ENCODE data around the gene ZNF496. TPM values are rescaled to one million over a fixed set of nuclear protein-coding genes. Genes with fewer than 3 reads are reported as not detected.

ZNF496 gene
- total RNA-seq, 1 donor from 2014 or later, result 59.5 TPM

DNA sequence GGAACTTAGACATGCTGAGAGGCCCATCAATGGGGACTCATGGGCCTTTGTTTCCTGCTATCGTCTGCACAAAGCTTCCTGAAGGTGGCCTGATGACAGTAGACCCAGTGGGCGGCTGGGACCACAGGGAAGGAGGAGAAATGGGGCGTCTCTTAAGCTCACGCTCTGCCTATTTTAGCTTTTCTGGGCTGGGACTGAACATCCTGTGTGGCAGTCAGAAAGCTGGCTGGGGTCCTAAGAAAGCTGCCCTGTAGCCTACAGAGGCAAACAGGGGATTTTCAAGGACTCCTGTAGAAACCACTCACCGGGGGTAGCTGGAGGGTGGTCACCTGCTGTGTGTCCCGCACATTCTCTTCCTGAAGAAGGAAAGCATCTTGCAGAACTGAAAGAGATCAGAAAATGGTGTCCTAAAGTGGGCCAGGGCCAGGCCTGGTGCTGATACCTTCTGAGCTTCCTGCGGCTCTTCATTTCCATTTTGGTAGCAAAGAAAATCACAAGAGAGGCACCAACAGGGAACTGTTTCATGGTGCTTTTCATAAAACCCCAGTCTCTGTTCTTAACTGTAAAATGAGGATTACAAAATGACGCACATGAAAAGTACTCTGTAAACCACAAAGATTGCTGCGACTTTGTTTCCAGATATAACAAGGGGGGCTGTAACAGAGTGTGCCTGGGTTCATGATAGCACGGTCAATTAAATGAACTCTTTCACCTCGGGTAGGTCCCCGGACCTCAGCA, 8.6 kb downstream of the ZNF496 start:
- TF ChIP-seq, protein P1, sequence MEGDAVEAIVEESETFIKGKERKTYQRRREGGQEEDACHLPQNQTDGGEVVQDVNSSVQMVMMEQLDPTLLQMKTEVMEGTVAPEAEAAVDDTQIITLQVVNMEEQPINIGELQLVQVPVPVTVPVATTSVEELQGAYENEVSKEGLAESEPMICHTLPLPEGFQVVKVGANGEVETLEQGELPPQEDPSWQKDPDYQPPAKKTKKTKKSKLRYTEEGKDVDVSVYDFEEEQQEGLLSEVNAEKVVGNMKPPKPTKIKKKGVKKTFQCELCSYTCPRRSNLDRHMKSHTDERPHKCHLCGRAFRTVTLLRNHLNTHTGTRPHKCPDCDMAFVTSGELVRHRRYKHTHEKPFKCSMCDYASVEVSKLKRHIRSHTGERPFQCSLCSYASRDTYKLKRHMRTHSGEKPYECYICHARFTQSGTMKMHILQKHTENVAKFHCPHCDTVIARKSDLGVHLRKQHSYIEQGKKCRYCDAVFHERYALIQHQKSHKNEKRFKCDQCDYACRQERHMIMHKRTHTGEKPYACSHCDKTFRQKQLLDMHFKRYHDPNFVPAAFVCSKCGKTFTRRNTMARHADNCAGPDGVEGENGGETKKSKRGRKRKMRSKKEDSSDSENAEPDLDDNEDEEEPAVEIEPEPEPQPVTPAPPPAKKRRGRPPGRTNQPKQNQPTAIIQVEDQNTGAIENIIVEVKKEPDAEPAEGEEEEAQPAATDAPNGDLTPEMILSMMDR (IDR thresholded peaks at IDR 0.05; ENCODE audit: unreplicated experiment), result no peak
- Mint-ChIP-seq H3K9me3 (ENCODE audit: low read depth) (no peaks in the 10 kb centered on the region), H3K4me3 (ENCODE audit: low read depth) (no peak overlapping the region), H3K4me1 (ENCODE audit: low read depth) (peaks cover 11% of the 10 kb centered on the region), H3K27me3 (no peaks in the 10 kb centered on the region), H3K27ac (no peak overlapping the region), H3K36me3 (ENCODE audit: insufficient read depth) (peaks cover 29% of the 10 kb centered on the region)
- no peak for DNase-seq (ENCODE audit: low spot score, unreplicated experiment)

DNA sequence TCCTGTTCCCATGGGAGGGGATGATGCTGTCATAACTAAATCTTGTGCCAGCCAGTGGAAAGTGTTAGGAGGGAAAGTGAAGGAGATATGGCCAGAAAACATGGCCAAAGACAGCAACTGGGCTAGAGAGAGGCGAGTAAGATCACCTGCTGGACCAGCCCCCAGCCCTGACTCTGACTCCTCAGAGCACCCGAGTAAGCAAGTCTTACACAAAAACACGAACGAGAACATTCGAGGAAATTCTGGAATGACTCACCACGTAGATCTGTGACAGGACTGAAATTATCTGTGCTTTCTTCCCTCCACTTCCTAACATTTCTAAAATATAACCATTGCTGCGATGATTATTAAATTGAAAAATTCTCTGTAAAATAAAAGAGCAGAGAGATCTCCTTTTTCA, 9.2 kb downstream of the ZNF496 start:
- Mint-ChIP-seq H3K4me3 (ENCODE audit: low read depth) (no peak overlapping the region), H3K4me1 (ENCODE audit: low read depth) (peaks cover 11% of the 10 kb centered on the region), H3K36me3 (ENCODE audit: insufficient read depth) (peaks cover 27% of the 10 kb centered on the region), H3K27me3 (no peaks in the 10 kb centered on the region), H3K9me3 (ENCODE audit: low read depth) (no peaks in the 10 kb centered on the region), H3K27ac (no peak overlapping the region)
- no peak for DNase-seq (ENCODE audit: low spot score, unreplicated experiment)
- TF ChIP-seq, protein P1 (IDR thresholded peaks at IDR 0.05; ENCODE audit: unreplicated experiment), result no peak

DNA sequence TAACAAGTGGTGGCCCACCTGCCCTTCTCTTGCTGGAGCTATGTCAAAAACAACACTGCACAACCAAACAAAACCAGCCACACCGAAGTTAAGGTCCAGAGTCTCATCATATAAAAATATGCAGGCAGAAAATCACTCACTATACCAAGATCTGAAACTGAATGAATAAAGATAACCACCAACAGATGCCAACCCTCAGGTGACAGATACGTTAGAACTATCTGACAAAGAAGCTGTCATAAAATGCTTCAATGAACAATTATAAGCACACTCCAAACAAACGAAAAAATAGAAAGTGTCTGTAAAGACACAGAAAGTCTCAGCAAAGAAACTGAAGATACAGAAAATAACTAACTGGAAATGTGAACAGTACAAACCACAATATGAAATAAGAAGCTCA, 14.0 kb downstream of the ZNF496 start:
- Mint-ChIP-seq H3K27me3 (no peaks in the 10 kb centered on the region), H3K4me3 (ENCODE audit: low read depth) (no peak overlapping the region), H3K36me3 (ENCODE audit: insufficient read depth) (peaks cover 34% of the 10 kb centered on the region), H3K4me1 (ENCODE audit: low read depth) (peaks cover 2% of the 10 kb centered on the region), H3K27ac (no peak overlapping the region), H3K9me3 (ENCODE audit: low read depth) (no peaks in the 10 kb centered on the region)
- TF ChIP-seq, protein P1 (IDR thresholded peaks at IDR 0.05; ENCODE audit: unreplicated experiment), result no peak
- no peak for DNase-seq (ENCODE audit: low spot score, unreplicated experiment)

DNA sequence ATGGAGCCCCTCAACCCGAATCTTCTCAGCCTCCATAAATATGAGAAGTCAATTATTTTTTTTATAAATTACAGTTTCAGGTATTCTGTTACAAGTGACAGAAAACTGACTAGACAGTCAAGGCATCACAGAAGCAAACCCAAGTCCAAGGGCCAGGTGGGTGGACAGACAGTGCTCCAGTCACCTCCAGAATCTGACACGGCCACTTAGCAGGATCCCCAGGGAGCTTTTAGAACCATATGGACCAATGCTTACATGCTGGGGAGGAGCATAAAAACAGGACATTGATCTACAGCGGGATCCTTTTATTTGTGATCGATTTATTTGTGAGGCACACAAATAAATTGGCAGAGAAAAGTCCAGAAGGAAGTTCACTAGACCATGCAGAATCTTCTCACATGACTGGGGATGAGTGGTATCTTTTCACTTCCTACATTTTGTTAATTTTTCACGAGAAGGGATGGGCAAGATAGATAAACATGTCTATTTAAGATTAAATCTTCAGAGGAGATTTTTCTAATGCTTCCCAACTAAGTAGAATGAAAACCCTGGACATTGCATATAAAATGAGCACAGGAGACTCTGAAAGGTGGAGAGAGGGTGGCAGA, 15.0 kb downstream of the ZNF496 start:
- Mint-ChIP-seq H3K4me3 (ENCODE audit: low read depth) (no peak overlapping the region), H3K9me3 (ENCODE audit: low read depth) (no peaks in the 10 kb centered on the region), H3K36me3 (ENCODE audit: insufficient read depth) (peaks cover 32% of the 10 kb centered on the region), H3K27me3 (no peaks in the 10 kb centered on the region), H3K27ac (peak overlapping the region; percentile 38), H3K4me1 (ENCODE audit: low read depth) (peaks cover 2% of the 10 kb centered on the region)
- TF ChIP-seq, protein P1 (IDR thresholded peaks at IDR 0.05; ENCODE audit: unreplicated experiment), result no peak
- no peak for DNase-seq (ENCODE audit: low spot score, unreplicated experiment)

DNA sequence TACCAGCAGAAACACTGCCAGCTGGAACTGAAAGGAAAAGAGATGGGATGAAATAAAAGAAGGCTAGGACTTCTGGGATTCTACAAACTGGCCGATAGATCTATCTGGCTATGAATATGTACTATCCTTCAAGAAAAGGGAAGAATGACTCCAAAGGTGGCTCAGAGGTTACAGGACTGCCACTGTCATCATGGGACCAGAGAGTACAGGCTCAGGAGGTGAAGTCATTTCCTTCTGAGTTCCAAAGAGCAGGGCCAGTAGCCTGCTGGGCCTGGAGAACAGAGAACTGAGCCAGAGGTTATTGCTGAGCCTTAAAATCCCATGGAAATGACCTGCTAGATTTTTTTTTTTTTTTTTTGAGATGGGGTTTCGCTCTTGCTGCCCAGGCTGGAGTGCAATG, 27.6 kb downstream of the ZNF496 start:
- H3K27ac Mint-ChIP-seq, result no peak overlapping the region
- H3K4me1 Mint-ChIP-seq (ENCODE audit: low read depth), result no peaks in the 10 kb centered on the region

More for the DNA sequence above, 27.6 kb downstream of the ZNF496 start:
- Mint-ChIP-seq H3K4me3 (ENCODE audit: low read depth) (no peak overlapping the region), H3K36me3 (ENCODE audit: insufficient read depth) (peaks cover 44% of the 10 kb centered on the region), H3K27me3 (no peaks in the 10 kb centered on the region), H3K9me3 (ENCODE audit: low read depth) (no peaks in the 10 kb centered on the region)
- TF ChIP-seq, protein P1 (IDR thresholded peaks at IDR 0.05; ENCODE audit: unreplicated experiment), result no peak
- no peak for DNase-seq (ENCODE audit: low spot score, unreplicated experiment)
